Measurements from ENCODE around the gene HIP1. TPM values are rescaled to one million over a fixed set of nuclear protein-coding genes. Genes with fewer than 3 reads are reported as not detected.
"Not testable (repeated sequence)": the region's sequence is repeated elsewhere in the genome, so short reads cannot be mapped to it uniquely, and the experiment has no call there.

Gene HIP1
- total RNA-seq, 1 donor from 2014 or later, result 12.4 TPM

DNA sequence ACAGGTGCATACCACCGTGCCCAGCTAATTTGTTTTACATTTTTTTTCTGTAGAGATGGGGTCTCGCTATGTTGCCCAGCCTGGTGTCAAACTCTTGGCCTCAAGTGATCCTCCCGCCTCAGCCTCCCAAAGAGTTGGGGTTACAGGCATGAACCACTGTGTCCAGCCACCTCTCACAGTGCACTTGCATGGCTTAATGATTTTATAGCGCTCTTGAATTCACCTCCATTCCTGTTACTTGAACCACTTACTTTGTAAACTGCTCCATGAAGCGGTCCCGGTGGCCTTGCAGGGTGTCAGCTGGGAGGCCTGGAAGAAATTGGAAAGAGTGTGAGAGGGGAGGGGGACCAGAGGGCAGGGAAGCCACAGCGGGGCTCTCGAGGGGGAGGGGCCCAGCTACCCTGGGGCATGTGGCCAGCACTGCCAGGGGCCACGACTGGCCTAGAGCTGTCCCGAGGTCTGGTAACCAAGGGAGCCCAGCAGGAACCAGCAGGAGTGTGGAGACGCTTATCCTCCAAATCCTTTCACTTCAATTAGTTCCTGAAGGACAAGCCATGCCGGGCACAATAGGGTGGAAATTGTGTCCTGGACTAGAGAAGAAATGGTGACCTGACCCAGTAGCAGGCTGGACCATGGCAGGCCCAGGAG is 170.7 kb downstream of the HIP1 start:
- H3K4me3 ChIP-seq (ENCODE audit: low read depth, low read length), result no peak overlapping the region
- no peak for DNase-seq (ENCODE audit: low read depth)
- H3K36me3 ChIP-seq (ENCODE audit: control insufficient read depth, insufficient read depth, low read length), result no peaks in the 10 kb centered on the region
- H3K27me3 ChIP-seq (ENCODE audit: control insufficient read depth, insufficient read depth, low read length), result no peaks in the 10 kb centered on the region
- TF ChIP-seq, protein P1, sequence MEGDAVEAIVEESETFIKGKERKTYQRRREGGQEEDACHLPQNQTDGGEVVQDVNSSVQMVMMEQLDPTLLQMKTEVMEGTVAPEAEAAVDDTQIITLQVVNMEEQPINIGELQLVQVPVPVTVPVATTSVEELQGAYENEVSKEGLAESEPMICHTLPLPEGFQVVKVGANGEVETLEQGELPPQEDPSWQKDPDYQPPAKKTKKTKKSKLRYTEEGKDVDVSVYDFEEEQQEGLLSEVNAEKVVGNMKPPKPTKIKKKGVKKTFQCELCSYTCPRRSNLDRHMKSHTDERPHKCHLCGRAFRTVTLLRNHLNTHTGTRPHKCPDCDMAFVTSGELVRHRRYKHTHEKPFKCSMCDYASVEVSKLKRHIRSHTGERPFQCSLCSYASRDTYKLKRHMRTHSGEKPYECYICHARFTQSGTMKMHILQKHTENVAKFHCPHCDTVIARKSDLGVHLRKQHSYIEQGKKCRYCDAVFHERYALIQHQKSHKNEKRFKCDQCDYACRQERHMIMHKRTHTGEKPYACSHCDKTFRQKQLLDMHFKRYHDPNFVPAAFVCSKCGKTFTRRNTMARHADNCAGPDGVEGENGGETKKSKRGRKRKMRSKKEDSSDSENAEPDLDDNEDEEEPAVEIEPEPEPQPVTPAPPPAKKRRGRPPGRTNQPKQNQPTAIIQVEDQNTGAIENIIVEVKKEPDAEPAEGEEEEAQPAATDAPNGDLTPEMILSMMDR (IDR thresholded peaks at IDR 0.05; ENCODE audit: insufficient read depth, low read length, poor library complexity, severe bottlenecking), result no peak

DNA sequence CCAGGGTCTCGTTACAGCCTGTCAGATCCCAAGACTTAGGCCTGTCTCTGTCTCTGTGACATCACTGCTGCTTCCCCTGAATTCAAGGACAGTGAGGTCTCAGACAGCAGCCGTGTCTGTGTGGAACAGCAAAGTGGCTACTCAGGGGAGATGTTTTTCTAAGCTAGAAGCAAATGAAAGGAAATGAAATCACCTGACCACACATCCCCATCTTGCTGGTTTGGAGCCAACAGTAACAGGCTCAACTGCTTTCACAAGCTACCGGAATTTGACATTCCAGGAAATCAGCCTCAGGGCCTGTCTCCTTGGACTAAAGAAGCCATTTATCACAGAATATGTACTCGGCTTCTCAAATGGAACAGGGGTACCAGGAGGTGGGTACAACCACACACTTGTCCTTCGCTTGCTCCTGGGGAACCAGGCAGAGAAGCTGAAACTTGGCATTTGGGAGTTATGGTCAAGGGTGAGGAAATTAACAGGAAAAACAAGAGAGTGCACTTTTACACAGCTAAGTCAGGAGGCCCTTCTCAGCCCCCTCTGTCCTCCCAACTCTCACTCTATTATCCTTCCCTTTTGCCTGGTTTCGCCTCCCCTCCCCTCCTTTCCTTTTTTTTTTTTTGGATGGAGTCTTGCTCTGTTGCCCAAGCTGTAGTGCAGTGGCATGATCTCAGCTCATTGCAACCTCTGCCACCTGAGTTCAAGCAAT is 173.5 kb downstream of the HIP1 start:
- TF ChIP-seq, protein P1 (IDR thresholded peaks at IDR 0.05; ENCODE audit: insufficient read depth, low read length, poor library complexity, severe bottlenecking), result no peak
- peak; percentile 89 for DNase-seq (ENCODE audit: low read depth)
- no peak overlapping the region for H3K4me3 ChIP-seq (ENCODE audit: low read depth, low read length)

DNA sequence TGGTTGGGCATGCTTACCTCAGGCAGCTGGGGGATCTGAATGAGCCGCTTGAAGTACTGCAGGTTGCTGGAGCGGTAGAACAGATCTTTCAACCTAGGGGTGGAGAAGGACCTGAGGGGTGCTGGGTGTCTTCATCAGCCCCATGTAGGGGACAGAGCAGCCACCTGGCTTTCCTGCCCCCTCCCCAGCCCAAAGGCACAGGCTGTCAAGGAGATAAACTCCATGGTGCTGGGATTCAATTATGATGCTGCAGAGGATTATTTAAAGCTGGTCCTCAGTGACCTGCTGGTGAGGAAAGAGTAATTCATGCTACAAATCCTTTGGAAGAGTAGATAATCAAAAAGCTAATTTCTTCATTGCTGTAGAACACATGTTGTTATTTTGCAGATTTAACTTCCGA is 175.6 kb downstream of the HIP1 start:
- DNase-seq (ENCODE audit: low read depth), result no peak
- H3K27me3 ChIP-seq (ENCODE audit: control insufficient read depth, insufficient read depth, low read length), result no peaks in the 10 kb centered on the region
- TF ChIP-seq, protein P1 (IDR thresholded peaks at IDR 0.05; ENCODE audit: insufficient read depth, low read length, poor library complexity, severe bottlenecking), result no peak
- H3K36me3 ChIP-seq (ENCODE audit: control insufficient read depth, insufficient read depth, low read length), result no peaks in the 10 kb centered on the region
- H3K4me3 ChIP-seq (ENCODE audit: low read depth, low read length), result no peak overlapping the region

More for the DNA sequence above, 173.5 kb downstream of the HIP1 start:
- Histone ChIP-seq H3K36me3 (ENCODE audit: control insufficient read depth, insufficient read depth, low read length) (no peaks in the 10 kb centered on the region), H3K27me3 (ENCODE audit: control insufficient read depth, insufficient read depth, low read length) (no peaks in the 10 kb centered on the region)

DNA sequence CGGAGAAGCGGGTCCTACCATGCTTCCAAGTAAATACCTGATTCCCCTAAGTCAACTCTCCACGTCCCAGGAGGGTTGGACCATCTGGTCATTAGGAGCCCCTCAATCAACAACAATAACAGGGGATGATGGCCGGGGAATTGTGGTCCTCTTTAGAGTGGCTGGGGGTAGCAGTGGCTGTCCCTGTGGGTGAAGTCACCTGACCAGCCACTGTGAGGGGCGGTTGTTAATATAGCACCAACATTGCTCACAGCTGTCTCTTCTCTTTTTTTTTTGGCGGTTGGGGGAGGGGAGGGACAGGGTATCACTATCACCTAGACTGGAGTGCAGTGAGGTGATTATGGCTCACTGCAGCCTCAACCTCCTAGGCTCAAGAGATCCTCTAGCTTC is 178.8 kb downstream of the HIP1 start:
- no peak for DNase-seq (ENCODE audit: low read depth)
- TF ChIP-seq, protein P1 (IDR thresholded peaks at IDR 0.05; ENCODE audit: insufficient read depth, low read length, poor library complexity, severe bottlenecking), result no peak
- Histone ChIP-seq H3K36me3 (ENCODE audit: control insufficient read depth, insufficient read depth, low read length) (no peaks in the 10 kb centered on the region), H3K27me3 (ENCODE audit: control insufficient read depth, insufficient read depth, low read length) (no peaks in the 10 kb centered on the region), H3K4me3 (ENCODE audit: low read depth, low read length) (no peak overlapping the region)

DNA sequence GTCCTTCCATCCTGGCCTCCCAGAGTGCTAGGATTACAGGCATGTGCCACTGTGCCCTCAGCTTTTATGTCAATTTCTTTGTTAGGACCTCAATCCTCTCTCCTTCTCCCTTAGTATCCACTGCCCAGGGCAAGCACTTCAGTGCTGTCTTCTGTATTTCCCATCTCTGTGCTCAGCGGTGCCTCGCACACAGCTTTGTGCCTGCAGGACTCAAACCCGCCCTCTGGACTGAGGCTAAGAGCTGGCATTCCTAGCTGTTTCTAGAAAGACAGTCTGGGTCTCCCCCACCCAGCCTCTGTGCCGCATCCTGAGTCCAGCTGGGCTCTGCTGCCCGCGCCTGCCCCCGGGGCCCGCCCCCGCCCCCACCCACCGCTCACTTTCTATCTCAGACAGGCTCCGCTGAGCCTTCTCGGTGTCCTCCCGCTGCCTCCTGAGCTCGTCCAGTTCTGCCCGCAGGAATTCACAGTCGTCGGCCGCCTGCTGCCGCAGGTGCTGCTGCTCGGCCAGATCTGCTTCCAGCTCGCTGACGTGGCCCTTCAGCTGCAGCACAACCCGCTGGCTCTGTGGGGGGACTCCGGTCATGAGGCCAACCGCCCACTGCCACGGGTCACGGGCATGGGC is 179.3 kb downstream of the HIP1 start:
- DNase-seq (ENCODE audit: low read depth), result peak; percentile 85
- H3K27me3 ChIP-seq (ENCODE audit: control insufficient read depth, insufficient read depth, low read length), result no peaks in the 10 kb centered on the region
- no peak overlapping the region for H3K4me3 ChIP-seq (ENCODE audit: low read depth, low read length)
- H3K36me3 ChIP-seq (ENCODE audit: control insufficient read depth, insufficient read depth, low read length), result no peaks in the 10 kb centered on the region
- TF ChIP-seq, protein P1 (IDR thresholded peaks at IDR 0.05; ENCODE audit: insufficient read depth, low read length, poor library complexity, severe bottlenecking), result no peak

DNA sequence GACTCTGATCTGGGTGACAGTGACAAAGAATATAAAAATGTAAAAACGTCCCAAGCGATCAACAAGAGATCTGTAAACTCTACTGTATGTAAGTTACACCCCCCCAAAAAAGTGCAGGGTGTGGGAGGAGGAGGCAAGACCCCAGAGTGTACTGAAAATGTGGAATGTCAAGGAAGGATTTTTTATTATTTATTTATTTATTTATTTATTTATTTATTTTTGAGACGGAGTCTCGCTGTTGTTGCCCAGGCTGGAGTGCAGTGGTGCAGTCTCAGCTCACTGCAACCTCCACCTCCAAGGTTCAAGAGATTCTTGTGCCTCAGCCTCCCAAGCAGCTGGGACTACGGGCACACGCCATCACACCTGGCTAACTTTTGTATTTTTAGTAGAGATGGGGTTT is 181.9 kb downstream of the HIP1 start:
- DNase-seq (ENCODE audit: low read depth); H3K4me3 ChIP-seq (ENCODE audit: low read depth, low read length); H3K27me3 ChIP-seq (ENCODE audit: control insufficient read depth, insufficient read depth, low read length); H3K36me3 ChIP-seq (ENCODE audit: control insufficient read depth, insufficient read depth, low read length): not testable (repeated sequence)

Measured in kidney epithelial cell (primary cell).